GM06990 (cell line): ENCODE measurements around the gene SPAG7.

Source experiments
- DNase-seq: peaks from one replicate; pipeline ENCODE4 v3.0.0-alpha.2; 2011; ENCODE audit not compliant: insufficient read length; ENCODE audit errors: extremely low read depth
- H3K27me3 ChIP-seq: replicated peaks from 2 replicates; pipeline ENCODE4 v1.6.0; 2011; ENCODE audit warnings: low read length; ENCODE audit not compliant: control insufficient read depth, insufficient read depth
- H3K36me3 ChIP-seq: 2 replicates; pipeline ENCODE4 v1.5.1; 2011; ENCODE audit warnings: low read length; ENCODE audit not compliant: control insufficient read depth, insufficient read depth
- H3K4me3 ChIP-seq: replicated peaks from 2 replicates; pipeline ENCODE4 v1.5.1; 2011; ENCODE audit warnings: low read depth, mild to moderate bottlenecking, control low read depth, low read length
- CTCF ChIP-seq: IDR thresholded peaks from 2 replicates; pipeline ENCODE4 v1.5.1; 2011; ENCODE audit warnings: low read length, control low read depth, mild to moderate bottlenecking, inconsistent platforms; ENCODE audit not compliant: insufficient read depth, poor library complexity, severe bottlenecking

SPAG7 gene

GRCh38 chr17:4939546-4939795, 28.1 kb downstream of the SPAG7 start:
- no peak for TF ChIP-seq CTCF
- peak overlapping the region; percentile 89 for H3K4me3 ChIP-seq
- DNase-seq: no peak
- no peaks in the 10 kb centered on the region for H3K27me3 ChIP-seq
- peaks cover 22% of the 10 kb centered on the region for H3K36me3 ChIP-seq

- H3K4me3 ChIP-seq: peak overlapping the region; percentile 89
- H3K36me3 ChIP-seq: peaks cover 21% of the 10 kb centered on the region
- DNase-seq: peak; percentile 42
- no peak for TF ChIP-seq CTCF
- H3K27me3 ChIP-seq: no peaks in the 10 kb centered on the region
Observed at GRCh38 chr17:4938688-4939545, 28.7 kb downstream of the SPAG7 start.

- H3K27me3 ChIP-seq: no peaks in the 10 kb centered on the region
- H3K4me3 ChIP-seq: no peak overlapping the region
- no peak for TF ChIP-seq CTCF
- DNase-seq: no peak
- peaks cover 21% of the 10 kb centered on the region for H3K36me3 ChIP-seq
Observed at GRCh38 chr17:4938069-4938491, 29.5 kb downstream of the SPAG7 start.

- H3K27me3 ChIP-seq: no peaks in the 10 kb centered on the region
- H3K4me3 ChIP-seq: no peak overlapping the region
- no peak for TF ChIP-seq CTCF
- H3K36me3 ChIP-seq: peaks cover 22% of the 10 kb centered on the region
- no peak for DNase-seq
Observed at GRCh38 chr17:4937553-4937952, 30.1 kb downstream of the SPAG7 start.

GRCh38 chr17:4936436-4936835, 31.2 kb downstream of the SPAG7 start:
- TF ChIP-seq CTCF: no peak

GRCh38 chr17:4935650-4936049, 32.0 kb downstream of the SPAG7 start:
- H3K27me3 ChIP-seq: no peaks in the 10 kb centered on the region
- no peak for DNase-seq
- H3K36me3 ChIP-seq: peaks cover 22% of the 10 kb centered on the region
- no peak for TF ChIP-seq CTCF
- H3K4me3 ChIP-seq: no peak overlapping the region

More at GRCh38 chr17:4936436-4936835, 31.2 kb downstream of the SPAG7 start:
- no peak for DNase-seq
- Histone ChIP-seq H3K27me3 (no peaks in the 10 kb centered on the region), H3K4me3 (no peak overlapping the region), H3K36me3 (peaks cover 22% of the 10 kb centered on the region)
